NK-92 treated with Interleukin-12 subunit alpha and Interleukin-12 subunit beta, amount 100 ng/mL, for 24 hours (cell line): ENCODE results near the gene MED23.

Source experiments
- DNase-seq: peaks from one replicate; lab custom pipeline; 2025; lab: John Stamatoyannopoulos, UW

MED23 gene

GRCh38 chr6:131627724-131628682 lies at the start of gene MED23:
MED23 (minus strand) TSS chr6:131628242; CDS start chr6:131628049, 193 bp downstream.
- peak; percentile 86 for DNase-seq

- DNase-seq = no peak
Measured at GRCh38 chr6:131673184-131673583, 45.1 kb upstream of the MED23 start.

- DNase-seq = no peak
Measured at GRCh38 chr6:131669891-131670290, 41.8 kb upstream of the MED23 start.

- DNase-seq = no peak
Measured at GRCh38 chr6:131663578-131664165, 35.6 kb upstream of the MED23 start.

GRCh38 chr6:131660195-131660594 lies 32.2 kb upstream of the MED23 start:
- DNase-seq = peak; percentile 4

GRCh38 chr6:131658287-131658686 lies 30.2 kb upstream of the MED23 start:
- DNase-seq = no peak

GRCh38 chr6:131657630-131658111 lies 29.6 kb upstream of the MED23 start:
- DNase-seq = no peak

GRCh38 chr6:131657222-131657621 lies 29.2 kb upstream of the MED23 start:
- no peak for DNase-seq

- no peak for DNase-seq
Measured at GRCh38 chr6:131656667-131657066, 28.6 kb upstream of the MED23 start.

GRCh38 chr6:131655951-131656350 lies 27.9 kb upstream of the MED23 start:
- no peak for DNase-seq

- DNase-seq = no peak
Measured at GRCh38 chr6:131655387-131655786, 27.3 kb upstream of the MED23 start.

GRCh38 chr6:131654326-131654725 lies 26.3 kb upstream of the MED23 start:
- no peak for DNase-seq

- no peak for DNase-seq
Measured at GRCh38 chr6:131652472-131652871, 24.4 kb upstream of the MED23 start.

GRCh38 chr6:131651782-131652181 lies 23.7 kb upstream of the MED23 start:
- DNase-seq = no peak

- no peak for DNase-seq
Measured at GRCh38 chr6:131646249-131646670, 18.2 kb upstream of the MED23 start.

- DNase-seq = no peak
Measured at GRCh38 chr6:131645846-131646245, 17.8 kb upstream of the MED23 start.

- no peak for DNase-seq
Measured at GRCh38 chr6:131644921-131645320, 16.9 kb upstream of the MED23 start.

GRCh38 chr6:131643855-131644460 lies 15.9 kb upstream of the MED23 start:
- DNase-seq = no peak

- no peak for DNase-seq
Measured at GRCh38 chr6:131642987-131643611, 15.1 kb upstream of the MED23 start.

GRCh38 chr6:131642565-131642964 lies 14.5 kb upstream of the MED23 start:
- no peak for DNase-seq

GRCh38 chr6:131641554-131641953 lies 13.5 kb upstream of the MED23 start:
- DNase-seq = no peak

GRCh38 chr6:131640576-131640975 lies 12.5 kb upstream of the MED23 start:
- DNase-seq = no peak
